ENCODE data around the gene CELA3A.
"Not testable (repeated sequence)": the region's sequence is repeated elsewhere in the genome, so short reads cannot be mapped to it uniquely, and the experiment has no call there.

Gene CELA3A, protein sequence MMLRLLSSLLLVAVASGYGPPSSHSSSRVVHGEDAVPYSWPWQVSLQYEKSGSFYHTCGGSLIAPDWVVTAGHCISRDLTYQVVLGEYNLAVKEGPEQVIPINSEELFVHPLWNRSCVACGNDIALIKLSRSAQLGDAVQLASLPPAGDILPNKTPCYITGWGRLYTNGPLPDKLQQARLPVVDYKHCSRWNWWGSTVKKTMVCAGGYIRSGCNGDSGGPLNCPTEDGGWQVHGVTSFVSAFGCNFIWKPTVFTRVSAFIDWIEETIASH

DNA sequence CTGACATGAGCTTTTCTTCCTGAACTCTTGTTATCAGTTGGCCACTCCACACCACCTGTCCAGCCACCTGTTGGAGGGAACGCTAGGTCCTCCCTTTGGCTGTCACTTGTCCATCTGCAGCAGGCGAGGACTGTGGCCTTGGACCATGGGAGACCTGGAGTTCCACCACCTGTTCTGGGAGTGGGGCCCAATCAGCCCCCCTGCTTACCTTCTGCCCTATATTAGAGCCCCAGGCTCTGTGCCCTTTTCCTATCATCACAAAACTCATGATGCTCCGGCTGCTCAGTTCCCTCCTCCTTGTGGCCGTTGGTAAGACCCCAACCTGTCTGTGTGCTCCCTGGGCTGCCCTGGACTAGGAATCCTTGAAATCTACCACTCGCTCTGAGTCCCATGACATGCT, at the start of gene CELA3A:
Gene CELA3A, plus strand, starts transcription at position 249 of the 400 bp plus-strand sequence. Its CDS starts 18 bp downstream, at position 267.
- DNase-seq (ENCODE audit: low read depth): no peak

DNA sequence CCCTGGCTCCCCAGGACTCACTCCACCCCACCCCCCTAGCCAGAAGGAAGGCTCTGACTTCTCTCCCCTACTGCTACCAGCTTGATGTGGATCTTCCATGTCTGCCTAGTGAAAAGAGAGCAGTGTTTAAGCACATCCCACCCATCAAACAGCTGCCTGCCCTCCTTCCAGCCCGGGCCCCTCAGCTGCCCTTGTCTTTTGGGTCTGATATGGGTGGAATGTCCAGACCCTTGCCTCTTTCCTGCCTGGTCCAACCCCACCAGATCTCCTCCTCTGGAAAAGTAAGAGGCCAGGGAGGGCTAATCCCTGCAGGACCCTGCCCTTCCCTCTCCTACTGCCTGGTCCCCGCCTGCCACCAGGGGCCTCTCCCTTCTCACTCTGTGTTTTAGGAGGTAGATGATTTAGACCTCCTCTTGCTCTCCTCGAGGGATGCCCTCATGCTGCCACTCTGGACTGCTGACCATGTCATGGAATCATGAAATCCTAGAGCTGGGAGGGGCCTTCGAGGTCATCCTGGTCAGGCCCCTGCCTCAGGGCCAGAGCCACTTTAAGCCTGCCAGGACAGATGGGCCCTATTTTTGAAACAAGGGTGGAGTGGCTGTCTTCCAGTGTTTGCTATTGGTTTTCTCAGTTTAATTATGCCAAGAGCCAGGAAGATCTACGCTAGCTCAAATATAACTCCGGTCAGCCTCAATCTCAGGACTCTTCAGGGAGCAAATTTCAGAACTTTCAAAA, 48.5 kb upstream of the CELA3A start:
- DNase-seq (ENCODE audit: low read depth): no peak

DNA sequence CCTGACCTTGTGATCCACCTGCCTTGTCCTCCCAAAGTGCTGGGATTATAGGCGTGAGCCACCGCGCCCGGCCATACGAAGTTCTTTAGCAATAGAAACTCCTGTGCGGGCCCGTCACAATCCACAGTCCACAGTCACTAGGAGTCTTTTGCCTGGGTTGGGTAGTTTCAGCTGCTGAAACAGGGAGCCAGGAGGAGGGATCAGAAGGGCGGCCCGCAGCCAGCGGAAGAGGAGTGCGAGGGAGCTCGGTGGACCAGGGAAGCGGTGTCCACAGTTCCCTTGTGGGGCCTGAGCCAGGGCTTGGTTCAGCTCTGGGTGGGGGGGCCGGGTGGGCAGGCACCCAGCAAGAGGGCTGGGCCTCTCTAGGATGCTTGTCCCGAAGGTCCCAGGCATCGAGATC, 46.4 kb upstream of the CELA3A start:
- DNase-seq (ENCODE audit: low read depth): no peak

DNA sequence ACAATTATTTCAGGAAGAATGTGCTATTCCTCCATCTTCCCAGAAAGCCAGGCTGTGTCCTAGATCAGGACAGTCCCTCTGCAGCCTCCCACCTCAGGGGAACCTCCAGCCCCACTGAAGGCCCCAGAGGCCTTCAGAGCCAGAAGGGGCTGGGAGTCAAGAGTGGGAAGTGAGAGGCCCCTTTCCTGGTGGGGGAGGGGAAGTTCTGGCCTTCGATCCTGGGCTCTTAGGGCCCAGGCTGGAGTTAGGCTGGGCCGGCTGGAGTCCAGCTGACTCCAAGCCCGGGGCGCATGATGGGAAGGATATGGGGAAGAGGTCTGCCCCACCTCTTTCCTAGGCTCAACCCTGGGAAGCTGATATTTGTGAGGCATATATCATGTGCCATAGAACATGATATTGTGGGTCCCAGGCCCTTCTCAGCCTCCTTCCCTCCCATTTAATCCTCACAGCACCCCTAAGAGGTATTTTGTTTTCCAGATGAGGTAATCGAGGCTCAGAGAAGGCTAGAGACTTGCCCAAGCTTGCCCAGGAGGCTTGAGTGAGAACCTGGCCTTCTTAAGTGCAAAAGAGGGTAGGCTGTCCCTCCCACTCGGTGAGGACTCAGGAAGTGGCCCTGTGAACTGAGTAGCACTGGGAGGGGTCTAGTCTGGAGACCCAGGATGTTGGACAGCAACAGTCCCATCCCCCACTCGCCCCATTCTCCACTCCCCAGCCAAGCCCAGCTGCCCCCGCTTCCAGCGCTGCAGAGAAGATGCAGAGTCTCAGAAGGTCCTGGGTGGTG, 45.8 kb upstream of the CELA3A start:
- DNase-seq (ENCODE audit: low read depth): no peak

DNA sequence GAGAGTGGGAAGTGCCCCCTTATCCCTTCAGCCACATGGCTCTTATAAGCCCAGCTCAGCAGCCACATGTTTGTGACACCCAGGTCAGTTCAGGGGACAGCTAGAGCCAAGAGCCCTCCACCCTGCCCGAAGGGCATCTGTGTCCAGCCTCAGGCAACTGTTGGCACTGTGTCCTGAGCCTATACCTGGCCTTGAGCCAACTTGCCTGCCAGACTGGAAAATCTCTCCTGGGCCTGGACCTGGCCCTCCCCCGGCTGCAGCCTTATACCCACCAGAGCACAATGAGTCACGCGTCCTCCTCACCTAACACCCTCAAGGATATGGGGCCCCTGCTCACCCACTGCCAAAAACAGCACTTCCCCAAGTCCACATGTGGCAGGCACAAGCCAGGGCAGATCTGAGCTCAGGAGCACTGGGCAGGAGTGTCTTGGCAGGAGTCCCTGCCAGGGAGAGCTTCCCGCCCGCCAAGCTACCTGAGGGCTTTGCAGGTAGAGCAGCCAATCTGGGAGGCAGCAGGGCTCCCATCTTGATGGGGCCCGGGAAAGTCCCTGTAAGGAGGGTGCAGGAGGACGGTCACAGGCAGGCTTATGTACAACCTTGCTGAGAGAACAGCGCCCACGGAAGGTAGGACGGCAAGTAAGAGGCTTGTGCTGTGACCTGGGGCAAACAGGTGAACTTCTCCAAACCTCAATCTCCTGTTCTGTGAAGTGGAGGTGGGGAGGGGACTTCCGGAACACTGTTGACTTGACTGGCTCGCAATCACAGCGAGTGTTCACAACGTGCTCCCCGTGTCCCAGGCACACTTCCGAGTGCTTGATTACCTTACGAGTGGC, 44.5 kb upstream of the CELA3A start:
- DNase-seq (ENCODE audit: low read depth): no peak

DNA sequence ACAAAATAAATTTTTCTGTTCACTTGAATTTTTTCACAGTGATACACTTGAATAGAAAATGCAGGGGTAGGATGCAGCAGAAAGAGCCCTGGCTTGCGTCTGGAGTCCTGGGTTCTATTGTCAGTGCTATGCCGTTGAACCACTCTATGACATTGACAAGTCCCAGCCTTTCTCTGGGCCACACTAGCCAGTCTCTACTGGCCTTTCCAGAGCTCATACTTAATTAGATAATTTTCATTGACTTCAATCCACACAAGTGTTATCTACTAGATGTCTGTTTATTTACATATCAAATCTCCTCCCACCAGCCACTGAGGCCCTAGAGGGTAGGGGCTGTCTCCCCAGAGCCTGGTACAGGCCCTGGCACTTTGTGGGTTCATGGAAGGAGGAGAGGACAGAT, 40.1 kb upstream of the CELA3A start:
- no peak for DNase-seq (ENCODE audit: low read depth)

DNA sequence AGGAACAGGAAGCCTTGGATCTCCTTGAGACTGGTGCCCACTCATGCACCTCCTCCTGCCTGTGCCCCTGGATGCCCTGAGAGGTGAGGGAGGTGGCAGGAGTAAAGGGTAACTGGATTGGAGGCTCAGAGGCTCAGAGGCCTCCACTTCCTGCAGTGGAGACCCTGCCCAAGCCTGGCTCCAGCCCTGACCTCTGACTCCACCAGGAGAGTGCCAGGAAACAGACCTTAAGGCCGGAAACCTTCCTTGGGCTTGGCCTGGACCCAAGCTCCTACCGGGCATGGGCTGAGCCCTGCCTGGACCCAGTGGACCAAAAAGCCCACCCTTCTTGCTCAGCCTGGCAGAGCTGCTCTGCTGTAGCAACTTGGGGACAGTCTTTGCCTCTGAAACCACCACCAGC, 39.7 kb upstream of the CELA3A start:
- no peak for DNase-seq (ENCODE audit: low read depth)

DNA sequence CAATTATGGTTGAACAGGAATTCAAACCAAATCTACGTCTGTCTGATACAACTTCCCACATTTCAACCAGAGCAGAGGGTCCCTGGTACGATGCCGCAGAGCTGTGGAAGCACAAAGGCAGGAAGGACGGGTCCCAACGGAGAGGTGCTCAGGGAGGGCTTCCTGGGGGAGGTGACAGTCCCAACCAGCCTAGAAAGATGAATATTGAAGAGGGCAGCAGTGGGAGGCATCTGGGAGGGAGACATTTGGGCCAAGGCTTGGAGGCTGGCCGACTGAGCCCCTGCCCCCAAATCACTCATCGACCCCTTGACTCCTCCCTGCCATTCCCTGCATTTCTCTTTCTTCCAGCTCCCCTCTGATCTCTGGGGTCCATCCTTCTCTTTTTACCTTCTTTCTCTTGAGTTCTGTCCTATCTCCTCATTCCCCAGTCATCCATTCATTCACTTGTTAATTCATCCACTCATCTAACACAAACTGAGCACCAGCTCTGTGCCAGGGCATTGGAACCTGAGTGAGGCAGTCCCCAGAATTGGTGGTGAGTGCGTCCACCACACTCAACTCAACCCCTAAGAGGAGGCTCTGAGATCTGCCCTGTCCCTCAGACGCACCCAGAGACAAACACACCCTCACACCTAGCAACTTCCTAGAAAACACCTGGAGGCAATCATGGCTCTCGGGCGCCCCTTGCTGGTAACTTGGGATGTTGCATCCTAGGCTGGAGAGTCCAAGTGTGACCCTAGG, 37.8 kb upstream of the CELA3A start:
- DNase-seq (ENCODE audit: low read depth): peak; percentile 69

DNA sequence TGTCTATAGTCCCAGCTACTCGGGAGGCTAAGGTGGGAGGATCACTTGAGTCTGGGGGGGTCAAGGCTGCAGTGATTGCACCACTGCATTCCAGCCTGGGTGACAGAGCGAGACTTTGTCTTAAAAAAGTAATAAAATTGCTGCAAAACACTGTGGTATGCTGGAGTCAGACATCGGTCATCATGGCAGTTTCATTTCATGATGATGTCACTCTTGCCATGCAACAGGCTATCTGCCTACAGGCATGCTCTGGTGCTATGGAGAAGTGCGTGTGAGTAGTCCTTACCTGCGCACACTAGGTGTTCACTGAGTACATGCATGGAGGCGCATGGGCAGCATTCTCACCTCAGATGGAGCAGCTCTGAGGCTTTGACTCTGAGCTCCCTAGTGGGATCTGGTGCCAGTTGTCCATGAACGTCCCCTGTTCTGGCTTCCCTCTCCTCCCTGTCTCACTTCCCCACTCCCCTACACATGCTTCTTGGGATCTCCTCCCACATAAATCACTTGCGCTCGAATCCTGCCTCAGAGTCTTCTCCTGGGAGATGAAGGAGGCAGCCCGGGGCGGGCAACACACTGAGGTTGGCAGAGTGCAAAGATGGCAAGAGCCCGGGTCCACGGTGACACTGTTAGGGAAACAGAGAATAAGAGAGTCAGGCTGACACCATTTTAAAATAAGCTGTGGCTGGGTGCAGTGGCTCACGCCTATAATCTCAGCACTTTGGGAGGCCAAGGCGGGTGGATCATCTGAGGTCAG, 35.0 kb upstream of the CELA3A start:
- DNase-seq (ENCODE audit: low read depth): no peak

DNA sequence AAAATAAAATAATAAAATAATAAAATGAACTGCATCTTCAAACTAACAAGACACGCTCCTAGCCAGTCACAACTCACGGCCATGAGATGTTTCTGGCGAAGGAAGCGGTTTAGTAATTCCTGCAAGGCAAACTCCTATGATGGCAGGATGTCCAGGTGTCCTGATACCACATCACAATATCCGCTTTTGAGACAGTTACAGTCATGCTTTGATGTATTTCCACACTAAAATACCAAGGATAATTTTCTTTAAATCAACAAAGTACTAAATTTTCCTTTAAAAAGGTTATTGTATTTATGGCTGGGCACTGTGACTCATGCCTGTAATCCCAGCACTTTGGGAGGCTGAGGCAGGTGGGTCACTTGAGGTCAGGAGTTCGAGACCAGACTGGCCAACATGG, 34.2 kb upstream of the CELA3A start:
- DNase-seq (ENCODE audit: low read depth): not testable (repeated sequence)

DNA sequence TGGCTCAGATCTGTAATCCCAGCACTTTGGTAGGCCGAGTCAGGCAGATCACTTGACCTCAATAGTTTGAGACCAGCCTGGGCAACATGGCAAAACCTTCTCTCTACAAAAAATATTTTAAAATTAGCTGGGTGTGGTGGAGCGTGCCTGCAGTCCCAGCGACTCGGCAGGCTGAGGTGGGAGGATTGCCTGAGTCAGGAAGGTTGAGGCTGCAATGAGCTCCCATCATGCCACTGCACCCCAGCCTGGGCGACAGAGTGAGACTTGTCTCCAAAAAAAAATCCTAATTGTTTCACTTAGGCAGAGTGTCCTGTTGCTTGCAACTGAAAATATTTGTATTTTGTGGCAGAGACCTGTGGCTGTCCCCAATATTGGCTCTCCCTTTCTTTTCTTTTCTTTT, 32.4 kb upstream of the CELA3A start:
- not testable (repeated sequence) for DNase-seq (ENCODE audit: low read depth)

DNA sequence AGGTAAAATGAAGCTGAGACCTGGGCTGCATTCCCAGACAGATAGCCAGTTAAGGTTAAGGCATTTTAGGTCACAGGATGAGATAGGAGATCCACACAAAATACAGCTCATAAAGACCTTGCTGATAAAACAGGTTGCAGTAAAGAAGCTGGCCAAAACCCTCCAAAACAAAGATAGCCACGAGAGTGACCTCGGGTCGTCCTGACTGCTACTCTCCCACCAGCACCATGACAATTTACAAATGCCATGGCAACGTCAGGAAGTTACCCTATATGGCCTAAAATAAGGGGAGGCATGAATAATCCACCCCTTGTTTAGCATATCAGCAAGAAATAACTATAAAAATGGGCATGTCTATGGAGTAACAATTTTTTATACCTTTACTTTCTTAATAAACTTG, 30.9 kb upstream of the CELA3A start:
- DNase-seq (ENCODE audit: low read depth): not testable (repeated sequence)

DNA sequence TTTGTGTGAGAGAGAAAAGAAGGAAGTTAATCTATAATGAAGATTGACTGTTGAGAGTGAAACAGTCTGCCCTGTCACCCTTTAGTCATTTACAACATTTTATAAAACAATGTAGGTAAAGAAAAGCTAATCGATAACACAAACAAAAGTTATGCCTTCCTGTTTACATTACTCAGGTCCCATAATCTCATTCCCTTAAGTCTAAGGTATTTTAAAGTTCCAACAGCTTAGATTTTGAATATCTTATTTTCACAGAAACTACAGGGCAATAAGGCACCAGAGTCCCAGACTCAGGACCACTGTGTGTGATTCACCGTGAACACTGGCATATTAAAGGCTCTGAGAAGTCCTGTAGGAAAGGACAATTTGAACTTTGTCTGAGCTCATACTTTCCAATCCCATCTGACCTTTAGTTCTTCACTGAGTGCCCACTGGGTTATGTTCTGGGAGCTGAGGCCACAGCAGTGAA, 28.4 kb upstream of the CELA3A start:
- DNase-seq (ENCODE audit: low read depth): not testable (repeated sequence)

DNA sequence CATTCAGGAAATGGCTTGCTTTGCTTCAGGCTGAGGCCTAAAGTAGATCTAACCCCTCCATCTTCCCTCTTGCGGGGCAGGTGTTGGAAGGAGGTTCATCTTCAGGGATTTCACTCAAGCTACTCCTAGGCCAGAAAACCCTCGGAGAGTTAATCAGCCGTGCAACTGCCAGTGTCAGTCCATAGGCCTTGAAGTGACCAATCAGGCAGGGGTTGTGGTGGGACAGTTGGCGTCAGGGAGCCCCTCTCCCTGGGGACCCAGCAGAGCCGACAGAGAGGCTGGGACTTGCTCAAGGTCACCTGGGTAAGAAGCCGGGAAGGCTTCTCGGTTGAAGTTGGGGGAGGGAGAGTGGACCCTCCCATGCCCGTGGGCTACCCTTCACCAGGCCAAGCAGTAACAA, 27.5 kb upstream of the CELA3A start:
- DNase-seq (ENCODE audit: low read depth): not testable (repeated sequence)

DNA sequence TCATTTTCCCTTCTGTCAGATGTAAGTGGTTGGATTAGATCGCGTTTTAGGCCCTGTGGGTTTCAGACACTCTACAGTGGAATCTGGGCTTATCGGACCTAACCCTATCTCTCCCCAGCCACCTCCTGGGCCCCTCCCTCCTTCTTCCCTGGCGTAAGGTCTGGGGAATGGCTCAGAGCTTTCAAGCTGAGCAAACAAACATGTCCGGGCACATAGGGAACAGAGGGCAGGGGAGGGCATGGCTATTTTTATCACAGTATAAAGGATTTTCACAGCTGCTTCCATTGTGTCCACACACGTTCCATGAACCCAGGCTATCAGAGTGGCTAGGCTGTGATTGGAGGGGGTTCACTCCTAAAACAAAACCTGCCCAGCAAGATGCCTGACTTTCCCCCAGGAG, 26.8 kb upstream of the CELA3A start:
- DNase-seq (ENCODE audit: low read depth): not testable (repeated sequence)

DNA sequence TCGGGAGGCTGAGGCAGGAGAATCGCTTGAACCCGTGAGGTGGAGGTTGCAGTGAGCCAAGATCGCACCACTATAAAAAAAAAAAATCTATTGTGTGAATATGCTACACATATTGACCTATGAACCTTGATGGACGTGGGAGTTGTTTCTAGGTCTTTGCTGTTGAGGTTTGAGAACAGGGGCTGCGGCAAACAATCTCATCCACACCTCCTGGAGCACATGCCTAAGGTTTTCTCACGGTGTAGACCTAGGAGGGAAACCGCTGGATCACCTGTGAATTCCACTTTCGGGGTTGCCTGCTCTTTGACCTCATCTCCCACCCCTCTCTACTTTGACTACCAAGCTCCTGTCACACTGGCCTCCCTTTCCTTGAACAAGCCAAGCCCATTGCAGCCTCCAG, 26.2 kb upstream of the CELA3A start:
- not testable (repeated sequence) for DNase-seq (ENCODE audit: low read depth)

DNA sequence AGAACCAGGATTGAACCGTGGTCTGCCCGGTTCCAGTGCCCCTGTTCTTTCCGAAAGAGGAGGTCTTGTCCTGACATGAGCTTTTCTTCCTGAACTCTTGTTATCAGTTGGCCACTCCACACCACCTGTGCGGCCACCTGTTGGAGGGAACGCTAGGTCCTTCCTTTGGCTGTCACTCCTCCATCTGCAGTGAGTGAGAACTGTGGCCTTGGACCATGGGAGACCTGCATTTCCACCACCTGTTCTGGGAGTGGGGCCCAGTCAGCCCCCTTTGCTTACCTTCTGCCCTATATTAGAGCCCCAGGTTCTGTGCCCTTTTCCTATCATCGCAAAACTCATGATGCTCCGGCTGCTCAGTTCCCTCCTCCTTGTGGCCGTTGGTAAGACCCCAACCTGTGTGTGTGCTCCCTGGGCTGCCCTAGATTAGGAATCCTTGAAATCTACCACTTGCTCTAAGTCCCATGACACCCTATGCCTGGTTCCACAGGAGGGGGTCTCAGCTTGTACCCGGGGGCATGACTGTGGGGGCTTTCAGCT, 24.7 kb upstream of the CELA3A start, which contains the start of gene CELA3B:
Gene CELA3B, plus strand, starts transcription at position 320 of the 537 bp plus-strand sequence. Its CDS starts 18 bp downstream, at position 338.
- not testable (repeated sequence) for DNase-seq (ENCODE audit: low read depth)

DNA sequence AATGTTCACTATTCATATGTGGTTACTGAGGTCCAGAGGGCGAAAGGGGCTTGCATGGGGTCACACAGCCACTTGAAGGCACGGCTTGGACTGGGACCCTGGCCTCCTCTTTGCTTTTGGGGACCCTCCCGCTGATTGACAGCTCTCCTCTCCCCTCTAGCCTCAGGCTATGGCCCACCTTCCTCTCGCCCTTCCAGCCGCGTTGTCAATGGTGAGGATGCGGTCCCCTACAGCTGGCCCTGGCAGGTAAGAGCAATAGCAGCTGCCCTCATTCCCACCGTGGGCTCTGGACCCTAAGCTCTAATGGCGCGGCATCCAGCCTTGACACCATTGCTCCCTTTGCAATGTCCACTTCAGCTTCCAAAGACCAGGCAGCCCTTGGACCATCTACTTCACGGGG, 23.2 kb upstream of the CELA3A start:
- not testable (repeated sequence) for DNase-seq (ENCODE audit: low read depth)

DNA sequence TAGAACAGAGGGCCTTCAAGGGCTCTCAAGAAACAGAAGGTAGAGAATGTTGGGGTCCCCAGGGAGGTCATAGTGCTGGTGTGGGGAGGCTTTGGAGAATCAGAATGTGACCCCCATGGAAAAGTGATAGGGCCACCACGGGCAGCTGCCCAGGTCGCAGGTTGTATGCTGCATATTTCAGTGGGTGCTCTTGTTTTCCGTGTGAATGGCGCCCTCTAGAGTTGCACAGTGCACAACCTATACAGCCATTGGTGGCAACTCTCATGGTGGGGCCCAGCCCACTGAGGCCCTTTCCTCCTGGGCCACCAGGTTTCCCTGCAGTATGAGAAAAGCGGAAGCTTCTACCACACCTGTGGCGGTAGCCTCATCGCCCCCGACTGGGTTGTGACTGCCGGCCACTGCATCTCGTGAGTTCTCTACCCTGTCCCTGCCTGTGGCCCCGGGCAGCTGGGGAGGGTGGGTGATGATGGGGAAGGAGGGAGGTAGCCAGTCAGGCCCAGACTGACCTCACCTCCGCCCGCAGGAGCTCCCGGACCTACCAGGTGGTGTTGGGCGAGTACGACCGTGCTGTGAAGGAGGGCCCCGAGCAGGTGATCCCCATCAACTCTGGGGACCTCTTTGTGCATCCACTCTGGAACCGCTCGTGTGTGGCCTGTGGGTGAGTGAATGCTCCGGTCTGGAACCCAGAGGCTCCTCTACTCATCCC, 20.8 kb upstream of the CELA3A start:
- not testable (repeated sequence) for DNase-seq (ENCODE audit: low read depth)

All from stimulated activated CD8-positive, alpha-beta memory T cell treated with anti-CD3 and anti-CD28 coated beads, Interleukin-4, amount 100 ng/mL, for 24 hours (primary cell).